GM12878 (cell line): ENCODE results near the gene TATDN2. TPM values are rescaled to one million over a fixed set of nuclear protein-coding genes. Genes with fewer than 3 reads are reported as not detected.

Experiments
- ATAC-seq: fragments of 200-7000 bp; cut with Tn5 transposase; 3 replicates; pipeline ENCODE4 v1.9.1; 2020; ENCODE audit warnings: mild to moderate bottlenecking, moderate library complexity
- BruUV-seq: library from RNA; stranded (reverse); fragments of 400-500 nt; replicated peaks from 2 replicates; lab custom pipeline; 2021; lab: Mats Ljungman, UMichigan
- CTCF ChIA-PET: fragments of 300-600 bp; sonication (Branson Sonifier 250); formaldehyde crosslinking; extraction: SDS; loops from one replicate; lab custom pipeline; 2021; ENCODE audit warnings: inconsistent platforms; lab: Yijun Ruan, JAX
- POLR2A ChIA-PET: fragments of 350-600 bp; formaldehyde crosslinking; extraction: SDS; loops from one replicate; lab custom pipeline; 2021; ENCODE audit warnings: inconsistent platforms; lab: Charles Lee
- RAD21 ChIA-PET: fragments of 300-600 bp; sonication (Branson Sonifier 250); formaldehyde crosslinking; loops from one replicate; lab custom pipeline; 2023; ENCODE audit warnings: antibody characterized with exemption; ENCODE audit not compliant: unreplicated experiment; lab: Charles Lee
- SMC1A ChIA-PET: fragments of 300-600 bp; sonication (Branson Sonifier 250); formaldehyde crosslinking; loops from one replicate; lab custom pipeline; 2023; ENCODE audit not compliant: unreplicated experiment, uncharacterized antibody; lab: Charles Lee
- DNase-seq: peaks from one replicate; pipeline ENCODE4 v3.0.0-alpha.2; 2011; ENCODE audit warnings: low read depth, low spot score
- FAIRE-seq: peaks from 3 replicates; lab custom pipeline; 2011; peaks lifted over from hg19 to GRCh38; lab: Jason Lieb, UNC
- H2AFZ ChIP-seq: 2 replicates; pipeline ENCODE4 v1.6.0; 2011; ENCODE audit warnings: low read depth, low read length, control low read depth; ENCODE audit not compliant: control insufficient read depth
- H3K27ac ChIP-seq: 2 replicates; pipeline ENCODE4 v1.5.1; 2011; ENCODE audit warnings: control low read depth; ENCODE audit not compliant: control insufficient read depth, insufficient read depth
- H3K27me3 ChIP-seq, 2 experiments: replicated peaks in 1 of 2; 2 replicates each; pipeline versions ENCODE4 v1.6.0 to v1.6.1; 2011; ENCODE audit warnings: low read length in 1 of 2; ENCODE audit not compliant: control insufficient read depth in 2 of 2, insufficient read depth in 2 of 2
- H3K36me3 ChIP-seq, 2 experiments: 2 replicates each; pipeline ENCODE4 v1.5.1; 2011; ENCODE audit warnings: low read length in 1 of 2; ENCODE audit not compliant: control insufficient read depth in 2 of 2, insufficient read depth in 2 of 2
- H3K4me1 ChIP-seq: 2 replicates; pipeline ENCODE4 v1.6.1; 2011; ENCODE audit warnings: mild to moderate bottlenecking, low read length, moderate library complexity, mixed read lengths; ENCODE audit not compliant: control insufficient read depth, insufficient read depth
- H3K4me2 ChIP-seq: 2 replicates; pipeline ENCODE4 v1.6.0; 2011; ENCODE audit warnings: control low read depth; ENCODE audit not compliant: control insufficient read depth, insufficient read depth
- H3K4me3 ChIP-seq: fragments of 200-600 bp; sonication (generic); 2 replicates; pipeline ENCODE4 v1.5.1; 2016
- H3K79me2 ChIP-seq: 2 replicates; pipeline ENCODE4 v1.6.0; 2011; ENCODE audit warnings: low read length; ENCODE audit not compliant: control insufficient read depth, insufficient read depth
- H3K9ac ChIP-seq: 2 replicates; pipeline ENCODE4 v1.8.0; 2011; ENCODE audit warnings: low read length, control low read depth, mixed read lengths; ENCODE audit not compliant: control insufficient read depth, insufficient read depth
- H3K9me3 ChIP-seq: replicated peaks from 3 replicates; pipeline ENCODE4 v1.5.1; 2011; ENCODE audit warnings: mild to moderate bottlenecking, low read length; ENCODE audit not compliant: control insufficient read depth, insufficient read depth
- H4K20me1 ChIP-seq: 2 replicates; pipeline ENCODE4 v1.6.0; 2011; ENCODE audit not compliant: control insufficient read depth, insufficient read depth
- ATF7 ChIP-seq: fragments of 450-650 bp; IDR thresholded peaks from 2 replicates; pipeline ENCODE4 v1.6.1; 2016; ENCODE audit warnings: low read depth, mild to moderate bottlenecking
- BMI1 ChIP-seq: fragments of 450-650 bp; IDR thresholded peaks from 2 replicates; pipeline ENCODE4 v1.6.1; 2016; ENCODE audit warnings: mild to moderate bottlenecking, moderate library complexity, borderline replicate concordance
- CBX3 ChIP-seq: fragments of 200-600 bp; sonication (generic); IDR thresholded peaks from 2 replicates; pipeline ENCODE4 v1.6.1; 2016; ENCODE audit warnings: low read depth, borderline replicate concordance
- CBX5 ChIP-seq: sonication (generic); IDR thresholded peaks from 2 replicates; pipeline ENCODE4 v1.6.1; 2016; ENCODE audit warnings: low read depth, moderate library complexity, mild to moderate bottlenecking, inconsistent platforms
- CHD2 ChIP-seq: IDR thresholded peaks from 2 replicates; pipeline ENCODE4 v1.6.1; 2011; ENCODE audit warnings: low read depth, low read length, improper control_type of control experiment, borderline replicate concordance
- CHD4 ChIP-seq: fragments of 200-600 bp; sonication (generic); IDR thresholded peaks from 2 replicates; pipeline ENCODE4 v1.6.1; 2016; ENCODE audit warnings: mild to moderate bottlenecking
- HDAC2 ChIP-seq: fragments of 200-600 bp; sonication (generic); IDR thresholded peaks from 2 replicates; pipeline ENCODE4 v1.6.1; 2017
- MTA2 ChIP-seq: fragments of 450-650 bp; IDR thresholded peaks from 2 replicates; pipeline ENCODE4 v1.6.1; 2016; ENCODE audit warnings: low read depth, mild to moderate bottlenecking, moderate library complexity
- NFYA ChIP-seq: IDR thresholded peaks from 2 replicates; pipeline ENCODE4 v1.6.1; 2011; ENCODE audit warnings: low read depth, mild to moderate bottlenecking, low read length, improper control_type of control experiment, borderline replicate concordance
- NFYB ChIP-seq: IDR thresholded peaks from 2 replicates; pipeline ENCODE4 v1.6.1; 2011; ENCODE audit warnings: low read depth, mild to moderate bottlenecking, low read length, improper control_type of control experiment, moderate library complexity; ENCODE audit not compliant: insufficient read depth
- PAX5 ChIP-seq: IDR thresholded peaks from 2 replicates; pipeline ENCODE4 v1.6.1; 2011; ENCODE audit warnings: low read depth, low read length, borderline replicate concordance
- RAD21 ChIP-seq: IDR thresholded peaks from 2 replicates; pipeline ENCODE4 v1.6.1; 2011; ENCODE audit warnings: mild to moderate bottlenecking, low read depth, low read length, moderate library complexity; ENCODE audit not compliant: insufficient read depth
- SIN3A ChIP-seq: IDR thresholded peaks from 2 replicates; pipeline ENCODE4 v1.6.1; 2012; ENCODE audit warnings: low read depth, low read length, improper control_type of control experiment
- TBL1XR1 ChIP-seq: IDR thresholded peaks from 2 replicates; pipeline ENCODE4 v1.6.1; 2012; ENCODE audit warnings: low read depth, low read length, improper control_type of control experiment
- WGBS: methylation state at CpG from one replicate; pipeline ENCODE4 v1.1.6; 2016; ENCODE audit warnings: low lambda C conversion rate; ENCODE audit not compliant: insufficient replicate concordance, insufficient coverage; ENCODE audit errors: missing lambda C conversion rate; 5-methylcytosine and 5-hydroxymethylcytosine counted together
- in situ Hi-C: fragments of 300-500 bp; cut with MboI; formaldehyde crosslinking; loops from 9 replicates; pipeline ENCODE4 v1.14.3; 2018; ENCODE audit warnings: mixed read lengths
- intact Hi-C: fragments of 100-400 bp; cut with micrococcal nuclease; formaldehyde crosslinking; loops from one replicate; pipeline ENCODE4 v1.14.2; 2022; ENCODE audit not compliant: unreplicated experiment
- polyA plus RNA-seq, 11 experiments: library from polyadenylated mRNA; depleted of rRNA in 4 of 11; unstranded in 6 of 11; stranded (reverse) in 5 of 11; fragments of >200 nt; fragmentation: Nextera tagmentation in 4 of 11; fragmentation: Illumina TruSeq in 1 of 11; extraction: Ambion mirVana in 4 of 11; extraction: Trizol in 1 of 11; gene quantifications; 1 replicate in 1 of 11; 2 replicates in 10 of 11; pipeline versions ENCODE4 v1.2.1 to v1.2.3, GENCODE V29; 2011 to 2016; ENCODE audit warnings: inconsistent platforms in 2 of 11, missing spikeins in 2 of 11, low read depth in 1 of 11
- total RNA-seq, 4 experiments: library from RNA; depleted of rRNA in 3 of 4; stranded (reverse); fragments of >200 nt in 3 of 4; fragmentation: Illumina TruSeq in 1 of 4; extraction: Trizol in 1 of 4; gene quantifications; 2 replicates each; pipeline versions ENCODE4 v1.2.1 to v1.2.3, GENCODE V29; 2013 to 2021

The TATDN2 gene
- total and polyA plus RNA-seq, 10 of the 15 experiments (the other 5 are each of a cell fraction or from before 2014, with no cell fraction given): 4.2 to 36.5 (median 15.8) TPM

- no peaks in the 10 kb centered on the region for H3K9me3 ChIP-seq
- WGBS: 87% methylated on average over 5 of the region's 5 CpGs
- TF ChIP-seq HDAC2: no peak
- TF ChIP-seq ATF7: no peak
- TF ChIP-seq BMI1: no peak
- no peak for TF ChIP-seq CBX5
- TF ChIP-seq MTA2: no peak
- TF ChIP-seq RAD21: no peak
- no peak for TF ChIP-seq PAX5
- TF ChIP-seq TBL1XR1: no peak
- TF ChIP-seq CBX3: no peak
- TF ChIP-seq CHD4: no peak
- no peak for TF ChIP-seq CHD2
- TF ChIP-seq NFYA: no peak
- no peak for TF ChIP-seq NFYB
- TF ChIP-seq SIN3A: no peak
- SMC1A ChIA-PET: interaction anchor here (1.6 kb wide), 1 partner anchor 12 kb away, joined by 4 read pairs; no protein-coding TSS in a partner anchor
- no peak overlapping the region for H2AFZ ChIP-seq
- RAD21 ChIA-PET: no interaction called here
- no peak for FAIRE-seq
- DNase-seq: no peak
- H3K4me1 ChIP-seq: peaks cover 7% of the 10 kb centered on the region; the same call in 1 of the 2 replicates
- intact Hi-C loops: no loop called here
- H3K4me3 ChIP-seq: no peak overlapping the region
- peaks cover 8 to 14% of the 10 kb centered on the region in 2 experiments for H3K36me3 ChIP-seq
- H3K4me2 ChIP-seq: no peak overlapping the region
- no peak overlapping the region for H3K27ac ChIP-seq
- no peak overlapping the region for H3K9ac ChIP-seq
- CTCF ChIA-PET: interaction anchor here (0.8 kb wide), 1 partner anchor 351 kb away, joined by 4 read pairs; no protein-coding TSS in a partner anchor
- ATAC-seq: no peak
- POLR2A ChIA-PET: interaction anchor here (0.7 kb wide), 1 partner anchor 33 kb away, joined by 4 read pairs; no protein-coding TSS in a partner anchor
- H4K20me1 ChIP-seq: no peaks in the 10 kb centered on the region; the same call in 1 of the 2 replicates
- H3K79me2 ChIP-seq: no peaks in the 10 kb centered on the region
- in situ Hi-C loops: no loop called here
- H3K27me3 ChIP-seq: no peaks in the 10 kb centered on the region
- BruUV-seq: no TSS peak
Observed at GRCh38 chr3:10286133-10286524, 37.9 kb downstream of the TATDN2 start.
